ENCODE data around the gene NLRP3. TPM values are rescaled to one million over a fixed set of nuclear protein-coding genes. Genes with fewer than 3 reads are reported as not detected.

NLRP3 gene
- total and polyA plus RNA-seq, 9 of the 15 experiments (the other 6 are each of a cell fraction or from before 2014, with no cell fraction given): not detected

- TF ChIP-seq ETS1 (conservative IDR thresholded peaks at IDR 0.05; ENCODE audit: control insufficient read depth, low read depth, low read length) (no peak), ZNF316 (IDR thresholded peaks at IDR 0.05) (no peak), FOXJ2 (tag; IDR thresholded peaks at IDR 0.05) (no peak), POLR2A (conservative IDR thresholded peaks at IDR 0.05) (no peak), ZBTB40 (IDR thresholded peaks at IDR 0.05) (no peak), ZBTB40 (CRISPR knock-in tag; IDR thresholded peaks at IDR 0.05) (no peak), SNRNP70 (optimal IDR thresholded peaks at IDR 0.05; ENCODE audit: low read depth, low read length) (no peak), NCOA2 (IDR thresholded peaks at IDR 0.05; ENCODE audit: partially characterized antibody in 2 of 2) (no peak), ZNF449 (CRISPR knock-in tag; IDR thresholded peaks at IDR 0.05) (no peak), ZNF764 (CRISPR knock-in tag; IDR thresholded peaks at IDR 0.05; ENCODE audit: low read depth) (no peak), TRIM25 (IDR thresholded peaks at IDR 0.05; ENCODE audit: borderline replicate concordance) (no peak), ZFP1 (CRISPR knock-in tag; IDR thresholded peaks at IDR 0.05) (no peak), MYBL2 (IDR thresholded peaks at IDR 0.05; ENCODE audit: low read depth) (no peak), MYBL2 (CRISPR knock-in tag; IDR thresholded peaks at IDR 0.05; ENCODE audit: borderline replicate concordance) (no peak)
Measured at GRCh38 chr1:247371801-247372259, 44.1 kb upstream of the NLRP3 start (continued).

Data from K562 (cell line).